Measurements from ENCODE around the gene DHFR2. TPM values are rescaled to one million over a fixed set of nuclear protein-coding genes. Genes with fewer than 3 reads are reported as not detected.
A peak's percentile ranks its signal among the peaks of the same experiment; 100 is the strongest.
"Not testable (repeated sequence)": the region's sequence is repeated elsewhere in the genome, so short reads cannot be mapped to it uniquely, and the experiment has no call there.

The DHFR2 gene
- total RNA-seq, 3 donors from 2014 or later = 5.4 to 9.1 (median 6.2) TPM

DNA sequence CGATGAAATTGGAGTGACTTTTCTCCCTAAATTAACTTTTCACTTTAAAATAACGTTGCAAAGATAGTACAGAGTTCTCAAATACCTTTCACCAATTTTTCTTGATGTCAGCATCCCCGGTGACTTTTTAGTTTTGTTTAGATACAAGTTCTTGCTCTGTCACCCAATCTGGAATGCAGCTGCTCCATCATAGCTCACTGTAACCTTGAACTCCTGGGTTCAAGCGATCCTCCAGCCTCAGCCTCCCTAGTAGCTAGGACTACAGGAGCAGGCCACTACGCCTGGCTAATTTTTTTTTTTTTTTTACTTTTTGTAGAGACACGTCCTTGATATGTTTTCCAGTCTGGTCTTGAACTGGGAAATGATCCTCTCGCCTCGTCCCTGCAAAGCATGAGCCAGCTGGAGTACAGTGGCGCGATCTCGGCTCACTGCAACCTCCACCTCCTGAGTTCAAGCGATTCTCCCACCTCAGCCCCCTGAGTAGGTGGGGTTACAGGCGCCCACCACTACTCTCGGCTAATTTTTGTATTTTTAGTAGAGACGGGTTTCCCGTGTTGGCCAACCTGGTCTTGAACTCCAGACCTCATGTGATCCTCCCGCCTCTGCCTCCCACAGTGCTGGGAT, 892 bp upstream of the DHFR2 start:
- ATAC-seq = no peak
- peak in 1 of 3 donors; percentile 19 for DNase-seq
- TF ChIP-seq, protein P1, sequence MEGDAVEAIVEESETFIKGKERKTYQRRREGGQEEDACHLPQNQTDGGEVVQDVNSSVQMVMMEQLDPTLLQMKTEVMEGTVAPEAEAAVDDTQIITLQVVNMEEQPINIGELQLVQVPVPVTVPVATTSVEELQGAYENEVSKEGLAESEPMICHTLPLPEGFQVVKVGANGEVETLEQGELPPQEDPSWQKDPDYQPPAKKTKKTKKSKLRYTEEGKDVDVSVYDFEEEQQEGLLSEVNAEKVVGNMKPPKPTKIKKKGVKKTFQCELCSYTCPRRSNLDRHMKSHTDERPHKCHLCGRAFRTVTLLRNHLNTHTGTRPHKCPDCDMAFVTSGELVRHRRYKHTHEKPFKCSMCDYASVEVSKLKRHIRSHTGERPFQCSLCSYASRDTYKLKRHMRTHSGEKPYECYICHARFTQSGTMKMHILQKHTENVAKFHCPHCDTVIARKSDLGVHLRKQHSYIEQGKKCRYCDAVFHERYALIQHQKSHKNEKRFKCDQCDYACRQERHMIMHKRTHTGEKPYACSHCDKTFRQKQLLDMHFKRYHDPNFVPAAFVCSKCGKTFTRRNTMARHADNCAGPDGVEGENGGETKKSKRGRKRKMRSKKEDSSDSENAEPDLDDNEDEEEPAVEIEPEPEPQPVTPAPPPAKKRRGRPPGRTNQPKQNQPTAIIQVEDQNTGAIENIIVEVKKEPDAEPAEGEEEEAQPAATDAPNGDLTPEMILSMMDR (IDR thresholded peaks at IDR 0.05) = no peak
- Histone ChIP-seq H3K9me3 (no peaks in the 10 kb centered on the region), H3K4me1 (ENCODE audit: low read depth) (peaks cover 33% of the 10 kb centered on the region), H3K4me3 (peak overlapping the region; percentile 64), H3K36me3 (ENCODE audit: low read depth) (no peaks in the 10 kb centered on the region)
- intact Hi-C loops (cut with DNase I, micrococcal nuclease) = loop anchor here in 1 of 2 donors (5.0 to 10.0 kb wide), 2 partner anchors 36 to 59 kb away; partner anchors contain the start of gene STX19

DNA sequence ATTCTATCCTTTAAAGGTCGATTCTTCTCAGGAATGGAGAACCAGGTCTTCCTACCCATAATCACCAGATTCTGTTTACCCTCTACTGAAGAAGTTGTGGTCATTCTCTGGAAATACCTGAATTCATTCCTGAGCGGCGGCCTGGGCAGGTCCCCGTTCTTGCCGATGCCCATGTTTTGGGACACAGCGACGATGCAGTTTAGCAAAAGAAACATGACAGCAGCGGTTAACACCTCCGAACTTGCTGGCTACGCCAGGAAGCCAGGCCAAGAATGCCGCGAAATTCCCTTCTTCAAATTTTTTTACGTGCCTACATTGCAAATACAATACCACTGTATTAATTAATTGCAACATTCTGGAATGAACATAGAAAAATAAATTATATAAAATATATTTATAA, 1.4 kb downstream of the DHFR2 start:
- TF ChIP-seq, protein P1 (IDR thresholded peaks at IDR 0.05) = no peak
- H3K36me3 ChIP-seq (ENCODE audit: low read depth) = no peaks in the 10 kb centered on the region
- no peaks in the 10 kb centered on the region for H3K9me3 ChIP-seq
- DNase-seq = no peak
- H3K4me1 ChIP-seq (ENCODE audit: low read depth) = peaks cover 25% of the 10 kb centered on the region
- intact Hi-C loops (cut with DNase I, micrococcal nuclease) = loop anchor here in 1 of 2 donors (5.0 to 10.0 kb wide), 2 partner anchors 34 to 56 kb away; partner anchors contain the start of gene STX19
- ATAC-seq = no peak
- no peak overlapping the region for H3K4me3 ChIP-seq

DNA sequence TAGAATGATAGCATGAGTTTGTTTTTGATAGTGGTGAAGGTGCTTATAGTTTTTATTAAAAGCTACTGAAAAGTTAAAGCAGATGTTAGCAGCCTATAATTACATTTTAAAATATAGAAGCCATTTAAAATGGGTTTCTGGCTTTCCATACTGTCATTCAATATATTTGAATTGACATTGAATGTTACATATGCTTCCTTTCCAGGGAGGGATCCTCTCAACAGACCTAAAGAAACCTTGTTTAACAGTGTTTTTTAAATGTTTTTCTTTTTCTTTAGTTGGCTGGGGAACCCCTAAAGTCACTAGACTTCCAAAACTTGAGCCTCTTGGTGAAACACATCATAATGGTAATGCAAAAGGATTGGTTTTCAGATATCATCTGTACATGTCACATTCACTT, 12.2 kb downstream of the DHFR2 start:
- H3K9me3 ChIP-seq = no peaks in the 10 kb centered on the region
- DNase-seq = no peak
- no peaks in the 10 kb centered on the region for H3K36me3 ChIP-seq (ENCODE audit: low read depth)
- intact Hi-C loops (cut with DNase I, micrococcal nuclease) = no loop called here
- TF ChIP-seq, protein P1 (IDR thresholded peaks at IDR 0.05) = no peak
- no peak for ATAC-seq
- H3K4me3 ChIP-seq = no peak overlapping the region
- no peaks in the 10 kb centered on the region for H3K4me1 ChIP-seq (ENCODE audit: low read depth)

DNA sequence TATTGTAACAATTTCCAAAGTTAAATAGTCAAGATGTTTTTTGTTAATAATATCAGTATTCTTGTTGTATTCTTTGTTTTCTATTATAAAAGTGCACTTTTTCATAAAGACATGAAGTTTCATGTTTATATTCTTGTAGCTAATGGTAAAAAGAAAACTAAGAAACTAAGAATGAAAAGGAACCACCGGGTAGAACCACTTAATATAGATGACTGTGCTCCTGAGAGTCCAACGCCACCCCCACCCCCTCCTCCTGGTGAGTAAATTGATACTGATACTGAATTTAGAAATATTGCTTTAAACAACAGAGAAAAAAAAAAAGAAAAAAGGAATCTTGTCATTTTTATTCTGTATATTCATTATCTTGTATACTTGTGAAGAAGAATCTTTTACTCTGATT, 13.4 kb downstream of the DHFR2 start:
- no peak overlapping the region for H3K4me3 ChIP-seq
- ATAC-seq = no peak

DNA sequence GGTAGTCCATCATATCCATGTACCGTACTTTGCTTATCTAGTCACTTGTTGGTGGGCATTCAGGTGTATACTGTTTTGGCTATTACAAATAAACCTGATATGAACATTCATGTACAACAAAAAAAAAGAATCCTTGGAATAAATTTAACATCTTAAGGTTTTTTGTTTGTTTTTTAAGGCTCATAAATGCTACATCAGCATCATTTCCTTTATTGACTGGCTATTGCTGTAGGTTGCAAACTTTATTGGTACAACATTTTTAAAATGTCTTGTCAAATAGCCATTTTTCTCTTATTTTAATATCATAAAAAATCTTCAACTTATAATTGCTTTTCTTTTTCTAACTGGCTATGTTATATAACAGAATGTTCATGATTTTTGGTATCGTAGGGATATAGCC, 16.2 kb downstream of the DHFR2 start:
- intact Hi-C loops (cut with DNase I, micrococcal nuclease) = no loop called here
- Histone ChIP-seq H3K4me3 (no peak overlapping the region), H3K9me3 (no peaks in the 10 kb centered on the region), H3K36me3 (ENCODE audit: low read depth) (no peaks in the 10 kb centered on the region), H3K4me1 (ENCODE audit: low read depth) (no peaks in the 10 kb centered on the region)
- TF ChIP-seq, protein P1 (IDR thresholded peaks at IDR 0.05) = no peak
- DNase-seq = no peak
- no peak for ATAC-seq

More for the DNA sequence above, 13.4 kb downstream of the DHFR2 start:
- TF ChIP-seq, protein P1 (IDR thresholded peaks at IDR 0.05) = no peak
- no peaks in the 10 kb centered on the region for H3K9me3 ChIP-seq
- no peaks in the 10 kb centered on the region for H3K4me1 ChIP-seq (ENCODE audit: low read depth)
- H3K36me3 ChIP-seq (ENCODE audit: low read depth) = no peaks in the 10 kb centered on the region
- intact Hi-C loops (cut with DNase I, micrococcal nuclease) = no loop called here
- DNase-seq = no peak

DNA sequence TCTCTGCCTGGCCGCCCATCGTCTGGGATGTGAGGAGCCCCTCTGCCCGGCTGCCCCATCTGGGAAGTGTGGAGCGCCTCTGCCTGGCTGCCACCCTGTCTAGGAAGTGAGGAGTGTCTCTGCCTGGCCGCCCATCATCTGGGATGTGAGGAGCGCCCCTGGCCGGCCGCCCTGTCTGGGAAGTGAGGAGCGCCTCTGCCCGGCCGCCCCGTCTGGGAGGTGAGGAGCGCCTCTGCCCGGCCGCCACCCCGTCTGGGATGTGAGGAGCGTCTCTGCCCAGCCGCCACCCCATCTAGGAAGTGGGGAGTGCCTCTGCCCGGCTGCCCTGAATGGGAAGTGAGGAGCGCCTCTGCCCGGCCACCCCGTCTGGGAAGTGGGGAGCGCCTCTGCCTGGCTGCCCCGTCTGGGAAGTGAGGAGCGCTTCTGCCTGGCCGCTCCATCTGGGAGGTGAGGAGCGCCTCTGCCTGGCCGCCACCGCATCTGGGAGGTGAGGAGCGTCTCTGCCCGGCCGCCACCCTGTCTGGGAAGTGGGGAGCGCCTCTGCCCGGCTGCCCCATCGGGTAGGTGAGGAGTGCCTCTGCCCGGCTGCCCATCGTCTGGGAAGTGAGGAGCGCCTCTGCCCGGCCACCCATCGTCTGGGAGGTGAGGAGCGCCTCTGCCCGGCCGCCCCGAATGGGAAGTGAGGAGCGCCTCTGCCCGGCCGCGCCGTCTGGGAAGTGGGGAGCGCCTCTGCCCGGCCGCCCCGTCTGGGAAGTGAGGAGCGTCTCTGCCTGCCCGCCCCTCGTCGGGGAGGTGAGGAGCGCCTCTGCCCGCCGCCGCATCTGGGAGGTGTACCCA, 18.4 kb downstream of the DHFR2 start:
- DNase-seq; ATAC-seq; intact Hi-C loops (cut with DNase I, micrococcal nuclease); H3K36me3 ChIP-seq (ENCODE audit: low read depth); H3K9me3 ChIP-seq; H3K4me1 ChIP-seq (ENCODE audit: low read depth); H3K4me3 ChIP-seq: not testable (repeated sequence)
